Calu3 (cell line): Measurements from ENCODE around the gene APOBEC3H. TPM values are rescaled to one million over a fixed set of nuclear protein-coding genes. Genes with fewer than 3 reads are reported as not detected.
A peak's percentile ranks its signal among the peaks of the same experiment; 100 is the strongest.

Experiments used
- BruUV-seq: library from RNA; stranded (reverse); fragments of 400-500 nt; replicated peaks from 2 replicates; lab custom pipeline; 2021; lab: Mats Ljungman, UMichigan
- CTCF ChIA-PET: fragments of 300-600 bp; sonication (Branson Sonifier 250); formaldehyde crosslinking; loops from one replicate; lab custom pipeline; 2022; ENCODE audit warnings: antibody characterized with exemption; lab: Charles Lee
- DNase-seq: peaks from one replicate; pipeline ENCODE4 v3.0.0; 2022
- H3K27ac Mint-ChIP-seq: one replicate; pipeline ENCODE4 v1.8.0; 2022; ENCODE audit warnings: mixed read lengths; ENCODE audit not compliant: unreplicated experiment
- H3K27me3 Mint-ChIP-seq: one replicate; pipeline ENCODE4 v1.8.0; 2022; ENCODE audit warnings: mixed read lengths; ENCODE audit not compliant: unreplicated experiment
- H3K36me3 Mint-ChIP-seq: one replicate; pipeline ENCODE4 v1.8.0; 2022; ENCODE audit warnings: mild to moderate bottlenecking, moderate library complexity, mixed read lengths; ENCODE audit not compliant: insufficient read depth, unreplicated experiment
- H3K4me1 Mint-ChIP-seq: one replicate; pipeline ENCODE4 v1.8.0; 2022; ENCODE audit warnings: mild to moderate bottlenecking, low read depth, mixed read lengths; ENCODE audit not compliant: unreplicated experiment
- H3K4me3 Mint-ChIP-seq: one replicate; pipeline ENCODE4 v1.8.0; 2022; ENCODE audit warnings: mild to moderate bottlenecking, low read depth, moderate library complexity, mixed read lengths; ENCODE audit not compliant: unreplicated experiment
- H3K9me3 Mint-ChIP-seq: one replicate; pipeline ENCODE4 v1.8.0; 2022; ENCODE audit warnings: low read depth, mixed read lengths; ENCODE audit not compliant: unreplicated experiment
- CTCF ChIP-seq: fragments of 200-600 bp; IDR thresholded peaks from one replicate; pipeline ENCODE4 v1.8.0; 2022; ENCODE audit warnings: antibody characterized with exemption; ENCODE audit not compliant: unreplicated experiment
- intact Hi-C: fragments of 100-400 bp; cut with micrococcal nuclease; formaldehyde crosslinking; loops from one replicate; pipeline ENCODE4 v1.10.0; 2022; ENCODE audit not compliant: unreplicated experiment
- total RNA-seq: library from RNA; stranded (reverse); gene quantifications from 2 replicates; pipeline ENCODE4 v1.2.3, GENCODE V29; 2022

The APOBEC3H gene
- total RNA-seq, 1 experiment from 2014 or later = not detected

- CTCF ChIA-PET = no interaction called here
- Mint-ChIP-seq H3K36me3 (no peaks in the 10 kb centered on the region), H3K9me3 (no peaks in the 10 kb centered on the region), H3K4me3 (no peak overlapping the region), H3K27ac (no peak overlapping the region), H3K27me3 (peaks cover 17% of the 10 kb centered on the region), H3K4me1 (peaks cover 13% of the 10 kb centered on the region)
- intact Hi-C loops = loop anchor here (2.0 to 5.0 kb wide), 3 partner anchors 101 to 349 kb away; partner anchors contain the start of gene APOBEC3C
- no peak for DNase-seq
- no peak for TF ChIP-seq CTCF
- BruUV-seq = no TSS peak
Observed at GRCh38 chr22:39115977-39116621, 19.1 kb downstream of the APOBEC3H start.

DNA sequence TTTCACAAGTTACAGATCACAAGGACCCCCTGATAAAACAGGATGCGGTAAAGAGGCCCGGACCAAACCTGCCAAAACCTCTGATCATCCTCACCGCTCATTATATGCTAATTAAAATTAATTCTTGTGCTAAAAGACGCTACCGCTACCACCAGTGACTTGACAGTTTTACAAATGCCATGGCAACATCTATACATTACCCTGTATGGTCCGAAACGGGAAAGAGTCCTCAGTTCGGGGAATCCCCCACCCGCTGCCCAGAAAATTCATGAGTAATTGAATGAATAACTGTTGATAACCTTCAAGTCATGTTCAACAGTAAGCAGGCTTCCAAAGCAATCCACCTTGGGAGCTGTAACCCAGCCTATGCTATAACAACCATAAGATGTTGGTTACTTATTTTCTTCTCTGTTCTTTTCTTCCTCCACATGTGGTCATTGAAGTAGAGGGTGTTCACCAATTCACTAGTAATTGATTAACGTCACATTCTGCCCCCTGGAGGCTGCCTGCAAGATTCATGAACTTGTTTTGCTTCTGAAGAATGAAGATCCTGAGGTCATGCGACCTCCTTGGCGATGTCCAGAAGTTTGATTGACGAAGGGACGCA lies 20.6 kb downstream of the APOBEC3H start:
- no TSS peak for BruUV-seq
- TF ChIP-seq CTCF = peak; percentile 61
- CTCF ChIA-PET = interaction anchor here (0.6 to 1.2 kb wide), 5 partner anchors 18 to 345 kb away, joined by 3 to 4 read pairs (median 3); no protein-coding TSS in a partner anchor
- no peak overlapping the region for H3K27ac Mint-ChIP-seq
- no peaks in the 10 kb centered on the region for H3K9me3 Mint-ChIP-seq
- no peaks in the 10 kb centered on the region for H3K36me3 Mint-ChIP-seq
- intact Hi-C loops = loop anchor here (1.0 to 5.0 kb wide), 4 partner anchors 103 to 350 kb away; partner anchors contain the start of gene APOBEC3C
- H3K4me1 Mint-ChIP-seq = peaks cover 21% of the 10 kb centered on the region
- peaks cover 17% of the 10 kb centered on the region for H3K27me3 Mint-ChIP-seq
- DNase-seq = peak; percentile 81
- H3K4me3 Mint-ChIP-seq = no peak overlapping the region

GRCh38 chr22:39120983-39121382 lies 23.9 kb downstream of the APOBEC3H start:
- CTCF ChIA-PET = no interaction called here
- H3K36me3 Mint-ChIP-seq = no peaks in the 10 kb centered on the region
- no TSS peak for BruUV-seq
- intact Hi-C loops = no loop called here
- no peak for TF ChIP-seq CTCF
- no peak overlapping the region for H3K27ac Mint-ChIP-seq
- H3K27me3 Mint-ChIP-seq = no peaks in the 10 kb centered on the region
- no peak for DNase-seq
- no peaks in the 10 kb centered on the region for H3K9me3 Mint-ChIP-seq
- H3K4me3 Mint-ChIP-seq = no peak overlapping the region
- H3K4me1 Mint-ChIP-seq = peaks cover 21% of the 10 kb centered on the region

- DNase-seq = no peak
- BruUV-seq = no TSS peak
- CTCF ChIA-PET = interaction anchor here (1.6 kb wide), 1 partner anchor 354 kb away, joined by 18 read pairs; no protein-coding TSS in a partner anchor
- intact Hi-C loops = loop anchor here (2.0 kb wide), 1 partner anchor 252 kb away; no protein-coding TSS in a partner anchor
- H3K9me3 Mint-ChIP-seq = no peaks in the 10 kb centered on the region
- no peaks in the 10 kb centered on the region for H3K36me3 Mint-ChIP-seq
- no peak overlapping the region for H3K4me3 Mint-ChIP-seq
- H3K4me1 Mint-ChIP-seq = peaks cover 15% of the 10 kb centered on the region
- no peak overlapping the region for H3K27ac Mint-ChIP-seq
- no peaks in the 10 kb centered on the region for H3K27me3 Mint-ChIP-seq
- TF ChIP-seq CTCF = no peak
Observed at GRCh38 chr22:39122772-39123470, 25.9 kb downstream of the APOBEC3H start.
